GM12878 (cell line): ENCODE measurements around the gene LEF1. TPM values are rescaled to one million over a fixed set of nuclear protein-coding genes. Genes with fewer than 3 reads are reported as not detected.

Experiments
- ATAC-seq: fragments of 200-7000 bp; cut with Tn5 transposase; 3 replicates; pipeline ENCODE4 v1.9.1; 2020; ENCODE audit warnings: mild to moderate bottlenecking, moderate library complexity
- BruUV-seq: library from RNA; stranded (reverse); fragments of 400-500 nt; replicated peaks from 2 replicates; lab custom pipeline; 2021; lab: Mats Ljungman, UMichigan
- CTCF ChIA-PET: fragments of 300-600 bp; sonication (Branson Sonifier 250); formaldehyde crosslinking; extraction: SDS; loops from one replicate; lab custom pipeline; 2021; ENCODE audit warnings: inconsistent platforms; lab: Yijun Ruan, JAX
- POLR2A ChIA-PET: fragments of 350-600 bp; formaldehyde crosslinking; extraction: SDS; loops from one replicate; lab custom pipeline; 2021; ENCODE audit warnings: inconsistent platforms; lab: Charles Lee
- RAD21 ChIA-PET: fragments of 300-600 bp; sonication (Branson Sonifier 250); formaldehyde crosslinking; loops from one replicate; lab custom pipeline; 2023; ENCODE audit warnings: antibody characterized with exemption; ENCODE audit not compliant: unreplicated experiment; lab: Charles Lee
- SMC1A ChIA-PET: fragments of 300-600 bp; sonication (Branson Sonifier 250); formaldehyde crosslinking; loops from one replicate; lab custom pipeline; 2023; ENCODE audit not compliant: unreplicated experiment, uncharacterized antibody; lab: Charles Lee
- DNase-seq: peaks from one replicate; pipeline ENCODE4 v3.0.0-alpha.2; 2011; ENCODE audit warnings: low read depth, low spot score
- FAIRE-seq: peaks from 3 replicates; lab custom pipeline; 2011; peaks lifted over from hg19 to GRCh38; lab: Jason Lieb, UNC
- H2AFZ ChIP-seq: 2 replicates; pipeline ENCODE4 v1.6.0; 2011; ENCODE audit warnings: low read depth, low read length, control low read depth; ENCODE audit not compliant: control insufficient read depth
- H3K27ac ChIP-seq: 2 replicates; pipeline ENCODE4 v1.5.1; 2011; ENCODE audit warnings: control low read depth; ENCODE audit not compliant: control insufficient read depth, insufficient read depth
- H3K27me3 ChIP-seq, 2 experiments: replicated peaks in 1 of 2; 2 replicates each; pipeline versions ENCODE4 v1.6.0 to v1.6.1; 2011; ENCODE audit warnings: low read length in 1 of 2; ENCODE audit not compliant: control insufficient read depth in 2 of 2, insufficient read depth in 2 of 2
- H3K36me3 ChIP-seq, 2 experiments: 2 replicates each; pipeline ENCODE4 v1.5.1; 2011; ENCODE audit warnings: low read length in 1 of 2; ENCODE audit not compliant: control insufficient read depth in 2 of 2, insufficient read depth in 2 of 2
- H3K4me1 ChIP-seq: 2 replicates; pipeline ENCODE4 v1.6.1; 2011; ENCODE audit warnings: mild to moderate bottlenecking, low read length, moderate library complexity, mixed read lengths; ENCODE audit not compliant: control insufficient read depth, insufficient read depth
- H3K4me2 ChIP-seq: 2 replicates; pipeline ENCODE4 v1.6.0; 2011; ENCODE audit warnings: control low read depth; ENCODE audit not compliant: control insufficient read depth, insufficient read depth
- H3K4me3 ChIP-seq: fragments of 200-600 bp; sonication (generic); 2 replicates; pipeline ENCODE4 v1.5.1; 2016
- H3K79me2 ChIP-seq: 2 replicates; pipeline ENCODE4 v1.6.0; 2011; ENCODE audit warnings: low read length; ENCODE audit not compliant: control insufficient read depth, insufficient read depth
- H3K9ac ChIP-seq: 2 replicates; pipeline ENCODE4 v1.8.0; 2011; ENCODE audit warnings: low read length, control low read depth, mixed read lengths; ENCODE audit not compliant: control insufficient read depth, insufficient read depth
- H3K9me3 ChIP-seq: replicated peaks from 3 replicates; pipeline ENCODE4 v1.5.1; 2011; ENCODE audit warnings: mild to moderate bottlenecking, low read length; ENCODE audit not compliant: control insufficient read depth, insufficient read depth
- H4K20me1 ChIP-seq: 2 replicates; pipeline ENCODE4 v1.6.0; 2011; ENCODE audit not compliant: control insufficient read depth, insufficient read depth
- SMC3 ChIP-seq: IDR thresholded peaks from 2 replicates; pipeline ENCODE4 v1.6.1; 2011; ENCODE audit warnings: low read length, improper control_type of control experiment, borderline replicate concordance
- ZBTB40 ChIP-seq: fragments of 450-650 bp; IDR thresholded peaks from 2 replicates; pipeline ENCODE4 v1.6.1; 2016; ENCODE audit warnings: mild to moderate bottlenecking, moderate library complexity, borderline replicate concordance
- ZNF687 ChIP-seq: fragments of 450-650 bp; IDR thresholded peaks from 2 replicates; pipeline ENCODE4 v1.6.1; 2017; ENCODE audit warnings: mild to moderate bottlenecking, moderate library complexity
- WGBS: methylation state at CpG from one replicate; pipeline ENCODE4 v1.1.6; 2016; ENCODE audit warnings: low lambda C conversion rate; ENCODE audit not compliant: insufficient replicate concordance, insufficient coverage; ENCODE audit errors: missing lambda C conversion rate; 5-methylcytosine and 5-hydroxymethylcytosine counted together
- in situ Hi-C: fragments of 300-500 bp; cut with MboI; formaldehyde crosslinking; loops from 9 replicates; pipeline ENCODE4 v1.14.3; 2018; ENCODE audit warnings: mixed read lengths
- intact Hi-C: fragments of 100-400 bp; cut with micrococcal nuclease; formaldehyde crosslinking; loops from one replicate; pipeline ENCODE4 v1.14.2; 2022; ENCODE audit not compliant: unreplicated experiment
- polyA plus RNA-seq, 11 experiments: library from polyadenylated mRNA; depleted of rRNA in 4 of 11; unstranded in 6 of 11; stranded (reverse) in 5 of 11; fragments of >200 nt; fragmentation: Nextera tagmentation in 4 of 11; fragmentation: Illumina TruSeq in 1 of 11; extraction: Ambion mirVana in 4 of 11; extraction: Trizol in 1 of 11; gene quantifications; 1 replicate in 1 of 11; 2 replicates in 10 of 11; pipeline versions ENCODE4 v1.2.1 to v1.2.3, GENCODE V29; 2011 to 2016; ENCODE audit warnings: inconsistent platforms in 2 of 11, missing spikeins in 2 of 11, low read depth in 1 of 11
- total RNA-seq, 4 experiments: library from RNA; depleted of rRNA in 3 of 4; stranded (reverse); fragments of >200 nt in 3 of 4; fragmentation: Illumina TruSeq in 1 of 4; extraction: Trizol in 1 of 4; gene quantifications; 2 replicates each; pipeline versions ENCODE4 v1.2.1 to v1.2.3, GENCODE V29; 2013 to 2021

The LEF1 gene
- total and polyA plus RNA-seq, 10 of the 15 experiments (the other 5 are each of a cell fraction or from before 2014, with no cell fraction given) = 10.2 to 38.1 (median 19.5) TPM

GRCh38 chr4:108056418-108056817, 112.3 kb downstream of the LEF1 start:
- DNase-seq (no peak), FAIRE-seq (no peak), ATAC-seq (no peak)
- Histone ChIP-seq H3K9ac (no peak overlapping the region), H3K9me3 (no peaks in the 10 kb centered on the region), H3K27ac (no peak overlapping the region), H3K79me2 (no peaks in the 10 kb centered on the region), H3K4me2 (no peak overlapping the region), H4K20me1 (no peaks in the 10 kb centered on the region), H3K36me3 (no peaks in the 10 kb centered on the region), H3K27me3 (no peaks in the 10 kb centered on the region), H2AFZ (no peak overlapping the region), H3K4me1 (no peaks in the 10 kb centered on the region), H3K4me3 (no peak overlapping the region)
- in situ Hi-C loops = no loop called here
- CTCF ChIA-PET = interaction anchor here (1.2 to 4.5 kb wide), 5 partner anchors 12 to 516 kb away, joined by 3 to 22 read pairs (median 8); no protein-coding TSS in a partner anchor
- TF ChIP-seq SMC3 = no peak
- no peak for TF ChIP-seq ZNF687
- TF ChIP-seq ZBTB40 = no peak
- no TSS peak for BruUV-seq
- WGBS = 27% methylated on average over 6 of the region's 6 CpGs
- SMC1A ChIA-PET = interaction anchor here (0.6 to 2.1 kb wide), 6 partner anchors 17 to 516 kb away, joined by 3 to 6 read pairs (median 3); no protein-coding TSS in a partner anchor
- POLR2A ChIA-PET = interaction anchor here (0.5 kb wide), 1 partner anchor 14 kb away, joined by 3 read pairs; no protein-coding TSS in a partner anchor
- intact Hi-C loops = no loop called here
- RAD21 ChIA-PET = interaction anchor here (1.6 kb wide), 1 partner anchor 521 kb away, joined by 3 read pairs; no protein-coding TSS in a partner anchor
